Stimulated activated CD4-positive, alpha-beta T cell treated with anti-CD3 and anti-CD28 coated beads, Interleukin-1b, Interleukin-23, amount 100 ng/mL, for 48 hours (primary cell): ENCODE data around the gene MRPL12.

Source experiments
- DNase-seq: peaks from one replicate; pipeline ENCODE4 v3.0.0-alpha.2; 2020

Gene MRPL12

GRCh38 chr17:81741594-81742452, 38.7 kb downstream of the MRPL12 start:
- no peak for DNase-seq
